ENCODE data around the gene ZMAT5. TPM values are rescaled to one million over a fixed set of nuclear protein-coding genes. Genes with fewer than 3 reads are reported as not detected.
A peak's percentile ranks its signal among the peaks of the same experiment; 100 is the strongest.

ZMAT5 gene
- total and polyA plus RNA-seq, 10 of the 15 experiments (the other 5 are each of a cell fraction or from before 2014, with no cell fraction given), result 2.3 to 43.0 (median 21.9) TPM

GRCh38 chr22:29782061-29782845, 15.4 kb upstream of the ZMAT5 start:
- DNase-seq (ENCODE audit: low read depth, low spot score), result no peak
- H3K4me2 ChIP-seq (ENCODE audit: control insufficient read depth, insufficient read depth), result no peak overlapping the region
- ChIA-PET CTCF (interaction anchor here (0.8 to 1.7 kb wide), 2 partner anchors 10 to 223 kb away, joined by 5 to 6 read pairs; no protein-coding TSS in a partner anchor), RAD21 (ENCODE audit: unreplicated experiment) (interaction anchor here (0.9 to 1.8 kb wide), 2 partner anchors 9 to 101 kb away, joined by 3 read pairs; partner anchors contain the start of gene MTMR3), POLR2A (interaction anchor here (0.5 to 1.8 kb wide), 2 partner anchors 14 to 186 kb away, joined by 3 to 5 read pairs; no protein-coding TSS in a partner anchor), SMC1A (ENCODE audit: uncharacterized antibody, unreplicated experiment) (interaction anchor here (0.9 to 1.4 kb wide), 2 partner anchors 10 to 13 kb away, joined by 3 to 4 read pairs; no protein-coding TSS in a partner anchor)
- H3K27me3 ChIP-seq (replicated peaks in 1 of 2; ENCODE audit: control insufficient read depth in 2 of 2, insufficient read depth in 2 of 2, low read length in 1 of 2), result no peaks in the 10 kb centered on the region
- TF ChIP-seq, protein P1, sequence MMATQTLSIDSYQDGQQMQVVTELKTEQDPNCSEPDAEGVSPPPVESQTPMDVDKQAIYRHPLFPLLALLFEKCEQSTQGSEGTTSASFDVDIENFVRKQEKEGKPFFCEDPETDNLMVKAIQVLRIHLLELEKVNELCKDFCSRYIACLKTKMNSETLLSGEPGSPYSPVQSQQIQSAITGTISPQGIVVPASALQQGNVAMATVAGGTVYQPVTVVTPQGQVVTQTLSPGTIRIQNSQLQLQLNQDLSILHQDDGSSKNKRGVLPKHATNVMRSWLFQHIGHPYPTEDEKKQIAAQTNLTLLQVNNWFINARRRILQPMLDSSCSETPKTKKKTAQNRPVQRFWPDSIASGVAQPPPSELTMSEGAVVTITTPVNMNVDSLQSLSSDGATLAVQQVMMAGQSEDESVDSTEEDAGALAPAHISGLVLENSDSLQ (IDR thresholded peaks at IDR 0.05), result 0 out of 2 replicates have a peak, but pooled peaks have one; percentile 5
- no peak for TF ChIP-seq RFX5 (IDR thresholded peaks at IDR 0.05; ENCODE audit: low read depth, low read length)
- TF ChIP-seq NR2F1 (conservative IDR thresholded peaks at IDR 0.05), result peak; percentile 30; the same call in 1 of the 2 replicates
- no peak for TF ChIP-seq MEF2B (IDR thresholded peaks at IDR 0.05; ENCODE audit: partially characterized antibody, poor library complexity, severe bottlenecking)
- no peak for TF ChIP-seq CHD4 (IDR thresholded peaks at IDR 0.05)
- TF ChIP-seq SP1 (IDR thresholded peaks at IDR 0.05; ENCODE audit: low read depth, low read length), result no peak
- no peak for TF ChIP-seq LARP7 (IDR thresholded peaks at IDR 0.05)
- no peak for TF ChIP-seq TARDBP (IDR thresholded peaks at IDR 0.05; ENCODE audit: borderline replicate concordance)
- FAIRE-seq, result no peak
- in situ Hi-C loops (cut with MboI), result no loop called here
- intact Hi-C loops (cut with micrococcal nuclease; ENCODE audit: unreplicated experiment), result no loop called here
- no peaks in the 10 kb centered on the region for H3K4me1 ChIP-seq (ENCODE audit: control insufficient read depth, insufficient read depth, low read length)
- ATAC-seq, result peak; percentile 25; the same call in 1 of the 3 replicates
- no peaks in the 10 kb centered on the region for H3K79me2 ChIP-seq (ENCODE audit: control insufficient read depth, insufficient read depth, low read length)
- H4K20me1 ChIP-seq (ENCODE audit: control insufficient read depth, insufficient read depth), result no peaks in the 10 kb centered on the region
- no peaks in the 10 kb centered on the region for H3K9me3 ChIP-seq (replicated peaks; ENCODE audit: control insufficient read depth, insufficient read depth, low read length)
- WGBS (ENCODE audit: insufficient coverage, insufficient replicate concordance, low lambda C conversion rate, missing lambda C conversion rate), result 42% methylated on average over 7 of the region's 7 CpGs
- BruUV-seq (replicated peaks), result no TSS peak
- H2AFZ ChIP-seq (ENCODE audit: control insufficient read depth, low read depth, low read length), result no peak overlapping the region
- H3K9ac ChIP-seq (ENCODE audit: control insufficient read depth, insufficient read depth, low read length), result no peak overlapping the region
- 0 out of 4 replicates have a peak, but pooled peaks cover 0 to under 1% of the 10 kb centered on the region in 2 experiments for H3K36me3 ChIP-seq (ENCODE audit: control insufficient read depth in 2 of 2, insufficient read depth in 2 of 2, low read length in 1 of 2)
- H3K27ac ChIP-seq (ENCODE audit: control insufficient read depth, insufficient read depth), result no peak overlapping the region
- no peak overlapping the region for H3K4me3 ChIP-seq

Measured in GM12878 (cell line).